Neural crest cell (in vitro differentiated cells): ENCODE data around the gene EWSR1. TPM values are rescaled to one million over a fixed set of nuclear protein-coding genes. Genes with fewer than 3 reads are reported as not detected.

Experiments
- DNase-seq: peaks from one replicate; pipeline ENCODE4 v3.0.0; 2021; ENCODE audit warnings: low read depth, mixed read lengths, low spot score
- H3K27ac Mint-ChIP-seq: one replicate; pipeline ENCODE4 v1.8.0; 2021; ENCODE audit warnings: mild to moderate bottlenecking, mixed read lengths; ENCODE audit not compliant: unreplicated experiment
- H3K27me3 Mint-ChIP-seq: 2 replicates; pipeline ENCODE4 v1.8.0; 2021; ENCODE audit warnings: low read depth, mild to moderate bottlenecking, mixed read lengths
- H3K36me3 Mint-ChIP-seq: 2 replicates; pipeline ENCODE4 v1.8.0; 2021; ENCODE audit warnings: low read depth, mild to moderate bottlenecking, mixed read lengths
- H3K4me1 Mint-ChIP-seq: 2 replicates; pipeline ENCODE4 v1.8.0; 2021; ENCODE audit warnings: mixed read lengths
- H3K4me3 Mint-ChIP-seq: one replicate; pipeline ENCODE4 v1.8.0; 2021; ENCODE audit warnings: mild to moderate bottlenecking, mixed read lengths
- H3K9me3 Mint-ChIP-seq: 2 replicates; pipeline ENCODE4 v1.8.0; 2021; ENCODE audit warnings: mixed read lengths
- total RNA-seq: library from RNA; stranded (reverse); gene quantifications from 2 replicates; pipeline ENCODE4 v1.2.1, GENCODE V29; 2021
- TF ChIP-seq, protein P1 (sequence below): fragments of 200-600 bp; sonication (generic); conservative IDR thresholded peaks from 2 replicates; pipeline ENCODE4 v1.5.0; 2021; ENCODE audit warnings: antibody characterized with exemption, mild to moderate bottlenecking

EWSR1 gene
- total RNA-seq, 1 donor from 2014 or later, result 483 TPM

DNA sequence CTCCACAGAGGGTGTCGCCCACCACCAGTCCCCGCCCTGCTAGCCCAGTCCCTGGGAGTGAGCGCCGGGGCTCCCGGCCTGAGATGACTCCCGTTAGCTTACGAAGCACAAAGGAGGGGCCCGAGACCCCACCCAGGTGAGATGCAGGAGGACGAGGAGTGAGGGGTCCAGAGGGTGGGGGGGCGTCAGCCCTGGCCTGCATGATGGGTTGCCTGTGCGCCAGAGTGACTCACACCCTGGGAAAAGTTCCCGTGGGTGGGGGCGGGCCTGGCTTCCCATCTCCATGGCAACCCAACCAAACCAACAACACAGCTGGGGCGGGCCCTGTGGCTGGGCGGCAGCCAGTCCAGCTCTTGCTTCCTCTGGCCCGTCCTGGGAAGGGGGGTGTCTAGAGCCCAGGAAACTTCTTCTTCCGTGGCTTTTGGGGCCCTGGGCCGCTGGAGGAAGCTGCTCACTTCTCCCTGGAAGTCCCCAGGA is 42.8 kb downstream of the EWSR1 start:
- TF ChIP-seq, protein P1, sequence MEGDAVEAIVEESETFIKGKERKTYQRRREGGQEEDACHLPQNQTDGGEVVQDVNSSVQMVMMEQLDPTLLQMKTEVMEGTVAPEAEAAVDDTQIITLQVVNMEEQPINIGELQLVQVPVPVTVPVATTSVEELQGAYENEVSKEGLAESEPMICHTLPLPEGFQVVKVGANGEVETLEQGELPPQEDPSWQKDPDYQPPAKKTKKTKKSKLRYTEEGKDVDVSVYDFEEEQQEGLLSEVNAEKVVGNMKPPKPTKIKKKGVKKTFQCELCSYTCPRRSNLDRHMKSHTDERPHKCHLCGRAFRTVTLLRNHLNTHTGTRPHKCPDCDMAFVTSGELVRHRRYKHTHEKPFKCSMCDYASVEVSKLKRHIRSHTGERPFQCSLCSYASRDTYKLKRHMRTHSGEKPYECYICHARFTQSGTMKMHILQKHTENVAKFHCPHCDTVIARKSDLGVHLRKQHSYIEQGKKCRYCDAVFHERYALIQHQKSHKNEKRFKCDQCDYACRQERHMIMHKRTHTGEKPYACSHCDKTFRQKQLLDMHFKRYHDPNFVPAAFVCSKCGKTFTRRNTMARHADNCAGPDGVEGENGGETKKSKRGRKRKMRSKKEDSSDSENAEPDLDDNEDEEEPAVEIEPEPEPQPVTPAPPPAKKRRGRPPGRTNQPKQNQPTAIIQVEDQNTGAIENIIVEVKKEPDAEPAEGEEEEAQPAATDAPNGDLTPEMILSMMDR, result no peak
- H3K36me3 Mint-ChIP-seq, result no peaks in the 10 kb centered on the region
- peaks cover 23% of the 10 kb centered on the region for H3K4me1 Mint-ChIP-seq
- H3K27me3 Mint-ChIP-seq, result peaks cover 32% of the 10 kb centered on the region
- peak; percentile 58 for DNase-seq
- no peak overlapping the region for H3K27ac Mint-ChIP-seq
- H3K9me3 Mint-ChIP-seq, result no peaks in the 10 kb centered on the region
- peak overlapping the region; percentile 27 for H3K4me3 Mint-ChIP-seq

DNA sequence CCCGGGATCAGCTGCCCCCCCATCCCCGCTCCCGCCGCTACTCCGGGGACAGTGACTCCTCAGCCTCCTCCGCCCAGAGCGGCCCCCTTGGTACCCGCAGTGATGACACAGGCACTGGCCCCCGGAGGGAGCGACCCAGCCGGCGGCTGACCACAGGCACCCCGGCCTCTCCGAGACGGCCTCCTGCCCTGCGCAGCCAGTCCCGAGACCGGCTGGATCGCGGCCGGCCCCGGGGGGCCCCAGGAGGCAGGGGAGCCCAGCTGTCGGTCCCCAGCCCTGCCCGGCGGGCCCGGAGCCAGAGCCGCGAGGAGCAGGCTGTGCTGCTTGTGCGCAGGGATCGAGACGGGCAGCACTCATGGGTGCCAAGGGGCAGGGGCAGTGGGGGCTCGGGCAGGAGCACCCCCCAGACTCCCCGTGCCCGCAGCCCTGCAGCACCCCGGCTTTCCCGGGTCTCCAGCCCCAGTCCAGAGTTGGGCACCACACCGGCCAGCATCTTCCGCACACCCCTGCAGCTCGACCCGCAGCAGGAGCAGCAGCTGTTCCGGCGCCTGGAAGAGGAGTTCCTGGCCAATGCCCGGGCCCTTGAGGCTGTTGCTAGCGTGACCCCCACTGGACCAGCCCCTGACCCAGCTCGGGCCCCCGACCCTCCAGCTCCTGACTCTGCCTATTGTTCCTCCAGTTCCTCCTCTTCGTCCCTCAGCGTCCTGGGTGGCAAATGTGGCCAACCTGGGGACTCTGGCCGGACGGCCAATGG is 43.6 kb downstream of the EWSR1 start:
- DNase-seq, result no peak
- no peaks in the 10 kb centered on the region for H3K36me3 Mint-ChIP-seq
- H3K4me3 Mint-ChIP-seq, result no peak overlapping the region
- TF ChIP-seq, protein P1, result no peak
- H3K27me3 Mint-ChIP-seq, result peaks cover 40% of the 10 kb centered on the region
- peaks cover 21% of the 10 kb centered on the region for H3K4me1 Mint-ChIP-seq
- no peak overlapping the region for H3K27ac Mint-ChIP-seq
- no peaks in the 10 kb centered on the region for H3K9me3 Mint-ChIP-seq

DNA sequence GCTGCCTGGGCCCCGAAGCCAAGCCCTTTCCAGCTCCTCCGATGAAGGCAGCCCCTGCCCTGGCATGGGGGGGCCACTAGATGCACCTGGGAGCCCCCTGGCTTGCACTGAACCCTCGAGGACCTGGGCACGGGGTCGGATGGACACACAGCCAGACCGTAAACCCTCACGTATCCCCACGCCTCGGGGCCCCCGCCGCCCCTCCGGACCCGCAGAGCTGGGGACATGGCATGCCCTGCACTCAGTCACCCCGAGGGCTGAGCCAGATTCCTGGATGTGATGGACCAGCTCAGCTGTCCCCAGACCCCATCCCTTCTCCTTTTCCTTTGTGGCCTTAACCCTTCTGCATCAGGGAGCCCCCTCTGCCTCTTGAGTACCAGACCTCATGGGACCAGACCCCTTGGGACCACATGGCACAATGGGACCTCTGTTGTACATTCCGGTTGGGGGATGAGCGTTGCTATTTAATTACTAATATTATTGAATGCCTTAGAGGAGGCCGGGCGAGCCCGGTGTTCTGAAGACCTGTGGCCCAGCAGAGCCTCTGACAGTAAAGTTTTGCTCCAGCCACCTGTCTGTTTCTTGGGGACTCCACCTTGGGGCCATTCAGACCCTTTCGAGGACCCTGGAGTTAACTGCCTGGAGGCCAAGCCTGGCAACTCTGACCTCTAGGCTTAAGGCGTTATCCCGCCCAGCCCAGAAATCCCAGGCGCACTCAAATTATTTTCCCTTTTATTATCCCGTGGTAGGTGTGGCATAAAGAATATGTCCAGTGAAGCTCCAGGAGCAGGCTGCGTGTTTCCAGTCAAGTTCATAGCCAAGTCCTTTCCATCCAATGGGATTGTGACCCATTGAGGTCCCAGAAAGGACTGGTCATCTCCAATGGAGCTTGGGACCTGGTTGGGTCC is 44.4 kb downstream of the EWSR1 start:
- DNase-seq, result no peak
- Mint-ChIP-seq H3K27me3 (peaks cover 48% of the 10 kb centered on the region), H3K27ac (no peak overlapping the region)

DNA sequence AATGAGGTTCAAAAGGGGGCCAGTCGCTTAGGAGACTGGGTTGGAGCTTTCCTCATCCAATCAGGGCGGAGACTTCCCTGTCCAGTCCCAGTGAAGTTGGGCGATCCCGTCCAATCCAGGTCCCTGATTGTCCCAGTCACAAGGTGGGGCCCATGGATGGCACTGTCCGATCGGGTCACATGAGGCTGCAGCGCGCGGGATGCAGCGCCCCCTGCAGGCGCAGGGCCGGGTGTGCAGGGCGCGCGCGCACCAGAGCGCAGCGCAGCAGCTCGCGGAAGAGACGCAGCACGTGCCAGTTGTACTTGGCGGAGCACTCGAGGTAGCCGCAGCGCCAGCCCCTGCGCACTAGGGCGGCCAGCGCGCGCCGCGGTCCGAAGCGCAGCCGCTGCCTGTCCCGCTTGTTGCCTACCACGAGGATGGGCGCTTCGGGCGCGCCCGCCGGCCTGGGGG is 45.1 kb downstream of the EWSR1 start:
- TF ChIP-seq, protein P1, result peak; percentile 64
- Mint-ChIP-seq H3K4me3 (peak overlapping the region; percentile 13), H3K27ac (no peak overlapping the region), H3K4me1 (peaks cover 17% of the 10 kb centered on the region), H3K36me3 (no peaks in the 10 kb centered on the region), H3K27me3 (peaks cover 54% of the 10 kb centered on the region), H3K9me3 (no peaks in the 10 kb centered on the region)
- no peak for DNase-seq

More for the DNA sequence above, 44.4 kb downstream of the EWSR1 start:
- H3K4me3 Mint-ChIP-seq, result peak overlapping the region; percentile 64
- H3K36me3 Mint-ChIP-seq, result no peaks in the 10 kb centered on the region
- H3K4me1 Mint-ChIP-seq, result peaks cover 19% of the 10 kb centered on the region
- H3K9me3 Mint-ChIP-seq, result no peaks in the 10 kb centered on the region
- TF ChIP-seq, protein P1, result no peak

DNA sequence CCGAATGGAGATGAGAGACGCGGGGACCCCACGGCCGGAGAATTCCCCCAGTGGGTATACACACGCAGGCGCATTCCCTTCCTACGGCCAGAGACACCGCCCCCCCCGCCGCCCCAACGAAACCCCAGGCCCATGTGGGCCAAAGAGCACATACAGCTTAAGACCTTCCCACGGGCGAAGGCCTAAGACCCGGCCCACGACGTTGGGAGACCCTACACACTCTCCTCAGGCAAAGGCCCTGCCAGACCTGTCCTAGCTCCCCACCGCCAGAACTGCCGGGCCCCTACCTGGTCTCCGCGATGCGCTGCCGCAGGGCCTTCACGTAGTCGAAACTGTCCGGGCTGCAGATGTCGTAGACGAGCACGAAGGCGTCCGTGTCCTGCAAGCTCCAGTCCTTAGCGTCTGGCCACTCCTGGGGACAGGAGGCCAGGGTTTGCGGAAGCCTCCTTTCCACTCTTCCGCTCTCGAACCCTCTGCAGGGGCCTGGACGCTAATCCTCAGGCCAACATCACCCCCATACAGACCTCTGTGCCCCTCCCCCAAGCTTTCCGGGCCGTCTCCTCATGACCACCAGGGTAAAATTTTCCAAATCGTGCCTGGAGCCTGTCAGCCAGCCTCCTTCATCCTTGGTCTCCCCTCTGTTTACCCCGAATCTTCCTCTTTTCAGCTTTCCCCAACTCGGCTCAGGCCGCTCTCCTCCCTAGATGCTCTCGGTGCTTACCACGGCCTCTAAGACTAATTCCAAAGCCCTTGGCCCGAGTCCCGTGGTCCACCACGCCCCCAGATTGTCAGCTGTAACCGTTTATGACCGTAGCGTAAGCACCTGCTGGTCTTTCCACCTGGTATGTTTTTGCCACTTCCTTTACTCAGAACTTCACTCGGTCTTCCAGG is 45.8 kb downstream of the EWSR1 start:
- TF ChIP-seq, protein P1, result no peak
- Mint-ChIP-seq H3K4me3 (peak overlapping the region; percentile 32), H3K27me3 (peaks cover 54% of the 10 kb centered on the region), H3K27ac (no peak overlapping the region), H3K36me3 (no peaks in the 10 kb centered on the region), H3K4me1 (peaks cover 17% of the 10 kb centered on the region), H3K9me3 (no peaks in the 10 kb centered on the region)
- no peak for DNase-seq
